SH-SY5Y (cell line): Measurements from ENCODE around the gene LACRT.

Experiments used
- GATA2 ChIP-seq: IDR thresholded peaks from 2 replicates; pipeline ENCODE4 v1.6.1; 2011; ENCODE audit warnings: mild to moderate bottlenecking, low read depth, low read length
- GATA3 ChIP-seq: IDR thresholded peaks from 2 replicates; pipeline ENCODE4 v1.6.1; 2011; ENCODE audit warnings: low read depth, mild to moderate bottlenecking, low read length, moderate library complexity

GRCh38 chr12:54650889-54651288 lies 16.2 kb upstream of the LACRT start:
- no peak for TF ChIP-seq GATA3
- no peak for TF ChIP-seq GATA2
